OCI-LY3 (cell line): Measurements from ENCODE around the gene PHC2.

ENCODE experiments used
- H2AFZ ChIP-seq: fragments of 200-600, 300-600 bp; shearing (Covaris generic); 2 replicates; pipeline ENCODE4 v1.6.0; 2014; ENCODE audit warnings: antibody characterized with exemption, low read depth, low read length
- H3K27ac ChIP-seq: fragments of 200-600, 300-600 bp; sonication (generic); 2 replicates; pipeline ENCODE4 v1.5.1; 2014; ENCODE audit warnings: mild to moderate bottlenecking, low read length, moderate library complexity, mixed read lengths
- H3K27me3 ChIP-seq: fragments of 200-600, 300-600 bp; sonication (generic); 2 replicates; pipeline ENCODE4 v1.6.1; 2014; ENCODE audit warnings: low read depth, low read length, mixed read lengths
- H3K36me3 ChIP-seq: fragments of 200-600, 300-600 bp; sonication (generic); replicated peaks from 2 replicates; pipeline ENCODE3; 2014; ENCODE audit warnings: low read depth, low read length, mixed read lengths
- H3K4me1 ChIP-seq: fragments of 300-600, 200-600 bp; sonication (generic); 2 replicates; pipeline ENCODE4 v1.6.1; 2014; ENCODE audit warnings: low read length, mixed read lengths
- H3K4me2 ChIP-seq: fragments of 200-600, 300-600 bp; sonication (generic); 2 replicates; pipeline ENCODE4 v1.6.1; 2014; ENCODE audit warnings: low read length, mixed read lengths
- H3K4me3 ChIP-seq: fragments of 300-600, 200-600 bp; sonication (generic); 2 replicates; pipeline ENCODE4 v1.5.1; 2014; ENCODE audit warnings: antibody characterized with exemption, mild to moderate bottlenecking, low read length, moderate library complexity
- H3K79me2 ChIP-seq: fragments of 300-600, 200-600 bp; shearing (Covaris generic); 2 replicates; pipeline ENCODE4 v1.6.1; 2014; ENCODE audit warnings: mild to moderate bottlenecking, low read length, mixed read lengths
- H3K9ac ChIP-seq: fragments of 300-600, 200-600 bp; shearing (Covaris generic); 2 replicates; pipeline ENCODE4 v1.6.0; 2014; ENCODE audit warnings: mild to moderate bottlenecking, low read length, moderate library complexity
- H3K9me3 ChIP-seq: fragments of 200-600, 300-600 bp; shearing (Covaris generic); 2 replicates; pipeline ENCODE4 v1.6.1; 2014; ENCODE audit warnings: low read length, mixed read lengths; ENCODE audit not compliant: insufficient read depth
- H4K20me1 ChIP-seq: fragments of 200-600, 300-600 bp; sonication (generic); 2 replicates; pipeline ENCODE4 v1.6.1; 2016; ENCODE audit warnings: low read length, mixed read lengths; ENCODE audit not compliant: insufficient read depth
- EZH2phosphoT487 ChIP-seq: fragments of 200-600 bp; shearing (Covaris generic); IDR thresholded peaks from 2 replicates; pipeline ENCODE4 v1.6.1; 2018; ENCODE audit warnings: antibody characterized with exemption, mixed run types, low read depth
- TF ChIP-seq, protein P1 (sequence below): fragments of 200-600, 300-600 bp; sonication (generic); IDR thresholded peaks from 2 replicates; pipeline ENCODE4 v1.5.1; 2014; ENCODE audit warnings: antibody characterized with exemption, low read length, low read depth

Gene PHC2

DNA sequence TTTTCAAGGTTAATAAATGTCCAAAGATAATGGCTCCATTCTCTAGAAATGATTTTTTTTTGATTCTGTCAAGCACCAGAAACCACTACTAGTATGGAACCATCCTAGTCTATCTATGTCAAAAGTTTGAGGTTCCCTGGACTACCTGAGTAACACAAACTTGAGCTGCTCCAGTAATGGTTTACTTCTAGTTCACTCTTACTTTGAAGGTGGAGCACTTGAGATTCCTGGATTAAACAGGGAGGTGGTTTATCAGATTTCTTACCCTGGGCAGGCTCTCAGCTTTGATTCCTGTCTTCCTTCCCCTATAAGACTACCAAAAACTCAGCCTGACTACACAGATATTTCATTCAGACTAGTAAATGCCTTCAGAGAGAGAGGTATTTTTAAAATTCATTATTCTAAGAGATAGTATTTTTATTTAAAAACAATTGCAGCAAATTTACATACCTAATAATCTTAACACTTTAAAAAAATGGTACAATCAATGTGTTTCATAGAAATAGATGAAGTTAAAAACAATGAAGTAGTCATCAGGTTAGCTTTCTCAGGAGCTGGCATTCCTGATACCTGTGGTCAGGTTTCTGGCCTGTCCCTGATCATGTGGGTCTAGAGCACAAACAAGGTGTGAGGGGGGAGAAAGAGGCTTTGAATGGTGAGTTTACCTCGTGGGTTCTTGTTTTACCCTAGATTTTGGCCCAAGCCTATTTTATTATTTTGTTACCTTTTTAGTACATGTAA lies 23.4 kb downstream of the PHC2 start:
- Histone ChIP-seq H3K36me3 (no peaks in the 10 kb centered on the region), H3K9ac (no peak overlapping the region), H3K4me1 (no peaks in the 10 kb centered on the region), H4K20me1 (no peaks in the 10 kb centered on the region), H3K4me2 (no peak overlapping the region), H2AFZ (no peak overlapping the region), H3K27ac (no peak overlapping the region), H3K27me3 (peaks cover 11% of the 10 kb centered on the region; the same call in 1 of the 2 replicates), H3K4me3 (no peak overlapping the region), H3K79me2 (no peaks in the 10 kb centered on the region), H3K9me3 (no peaks in the 10 kb centered on the region)
- TF ChIP-seq, protein P1, sequence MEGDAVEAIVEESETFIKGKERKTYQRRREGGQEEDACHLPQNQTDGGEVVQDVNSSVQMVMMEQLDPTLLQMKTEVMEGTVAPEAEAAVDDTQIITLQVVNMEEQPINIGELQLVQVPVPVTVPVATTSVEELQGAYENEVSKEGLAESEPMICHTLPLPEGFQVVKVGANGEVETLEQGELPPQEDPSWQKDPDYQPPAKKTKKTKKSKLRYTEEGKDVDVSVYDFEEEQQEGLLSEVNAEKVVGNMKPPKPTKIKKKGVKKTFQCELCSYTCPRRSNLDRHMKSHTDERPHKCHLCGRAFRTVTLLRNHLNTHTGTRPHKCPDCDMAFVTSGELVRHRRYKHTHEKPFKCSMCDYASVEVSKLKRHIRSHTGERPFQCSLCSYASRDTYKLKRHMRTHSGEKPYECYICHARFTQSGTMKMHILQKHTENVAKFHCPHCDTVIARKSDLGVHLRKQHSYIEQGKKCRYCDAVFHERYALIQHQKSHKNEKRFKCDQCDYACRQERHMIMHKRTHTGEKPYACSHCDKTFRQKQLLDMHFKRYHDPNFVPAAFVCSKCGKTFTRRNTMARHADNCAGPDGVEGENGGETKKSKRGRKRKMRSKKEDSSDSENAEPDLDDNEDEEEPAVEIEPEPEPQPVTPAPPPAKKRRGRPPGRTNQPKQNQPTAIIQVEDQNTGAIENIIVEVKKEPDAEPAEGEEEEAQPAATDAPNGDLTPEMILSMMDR: no peak
- TF ChIP-seq EZH2phosphoT487: no peak

DNA sequence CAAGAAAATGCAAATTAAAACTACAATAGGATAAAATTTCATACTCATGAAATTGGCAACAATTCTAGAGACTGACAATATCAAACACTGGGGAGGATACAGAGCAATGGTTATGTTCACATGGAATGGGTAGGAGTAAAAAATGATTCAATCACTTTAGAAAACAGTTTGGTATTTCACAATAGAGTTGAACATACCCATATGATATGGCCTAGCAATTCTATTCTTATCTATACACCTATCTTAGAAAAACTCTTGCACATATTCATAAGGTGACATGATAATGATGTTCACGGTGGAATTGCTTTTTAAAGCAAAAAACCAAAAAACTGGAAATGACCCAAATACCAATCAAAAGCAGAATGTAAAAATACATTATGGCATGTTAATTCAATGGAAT lies 28.7 kb downstream of the PHC2 start:
- Histone ChIP-seq H3K27ac (no peak overlapping the region), H2AFZ (no peak overlapping the region)
- no peak for TF ChIP-seq EZH2phosphoT487
- TF ChIP-seq, protein P1: no peak

DNA sequence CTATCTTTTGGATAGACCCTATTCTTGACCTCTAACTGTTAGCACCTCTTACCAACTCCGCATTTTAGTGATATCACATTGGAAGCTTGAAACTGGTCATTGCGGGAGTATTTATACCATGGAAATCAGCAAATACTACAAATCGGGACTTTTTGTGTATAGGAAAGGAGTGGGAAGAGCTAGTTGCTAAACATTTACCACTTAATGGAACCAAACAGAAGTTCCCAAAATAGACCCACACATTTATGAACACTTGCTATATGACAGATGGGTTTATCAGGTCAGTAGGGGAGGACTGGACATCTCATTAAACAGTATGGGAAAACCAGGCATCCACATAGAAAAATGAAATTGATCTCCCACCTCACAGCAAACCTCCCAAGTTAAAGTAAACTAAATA lies 29.4 kb downstream of the PHC2 start:
- no peaks in the 10 kb centered on the region for H3K9me3 ChIP-seq
- H3K79me2 ChIP-seq: no peaks in the 10 kb centered on the region
- TF ChIP-seq EZH2phosphoT487: no peak
- TF ChIP-seq, protein P1: no peak
- H3K27ac ChIP-seq: no peak overlapping the region
- H3K27me3 ChIP-seq: peaks cover 10% of the 10 kb centered on the region
- no peak overlapping the region for H3K4me3 ChIP-seq
- H3K4me2 ChIP-seq: no peak overlapping the region
- no peaks in the 10 kb centered on the region for H4K20me1 ChIP-seq
- H3K4me1 ChIP-seq: no peaks in the 10 kb centered on the region
- no peak overlapping the region for H3K9ac ChIP-seq
- no peaks in the 10 kb centered on the region for H3K36me3 ChIP-seq
- H2AFZ ChIP-seq: no peak overlapping the region

More for the DNA sequence above, 28.7 kb downstream of the PHC2 start:
- Histone ChIP-seq H3K36me3 (no peaks in the 10 kb centered on the region), H4K20me1 (no peaks in the 10 kb centered on the region), H3K27me3 (peaks cover 16% of the 10 kb centered on the region), H3K79me2 (no peaks in the 10 kb centered on the region), H3K4me3 (no peak overlapping the region), H3K4me2 (no peak overlapping the region), H3K9me3 (no peaks in the 10 kb centered on the region), H3K4me1 (no peaks in the 10 kb centered on the region), H3K9ac (no peak overlapping the region)

DNA sequence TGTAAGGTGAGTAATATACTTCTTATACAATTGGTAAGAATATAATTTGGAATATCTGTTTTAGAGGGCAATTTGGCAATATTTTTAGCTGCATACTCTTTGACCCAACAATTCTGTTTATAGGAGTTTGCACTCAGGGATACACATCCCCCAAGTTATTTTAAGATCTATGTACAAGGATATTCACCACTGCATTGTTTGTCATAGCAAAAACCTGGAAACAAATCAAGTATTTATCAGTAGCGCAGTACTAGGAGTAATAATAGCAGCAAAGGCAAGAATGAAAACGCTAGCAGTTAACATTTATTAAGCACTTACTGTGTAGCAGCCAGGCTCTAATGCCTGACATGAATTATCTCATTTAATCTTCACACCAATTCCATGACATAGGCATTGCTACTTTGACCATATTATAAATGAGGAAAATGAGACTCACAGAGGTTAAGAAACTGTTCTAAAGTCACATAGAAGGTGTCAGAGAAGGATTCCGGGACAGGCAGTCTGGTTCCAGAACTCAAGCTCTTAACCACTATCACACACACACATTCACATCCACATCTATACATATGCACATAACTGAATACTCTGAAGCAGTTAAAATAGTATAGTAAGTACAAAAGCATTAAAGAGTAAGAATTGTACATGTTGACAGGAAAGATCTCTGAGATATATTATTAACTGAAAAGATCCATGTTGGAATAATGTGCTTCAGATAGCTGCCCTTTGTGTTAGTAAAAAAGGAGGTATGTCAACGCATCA lies 30.6 kb downstream of the PHC2 start:
- Histone ChIP-seq H3K4me3 (no peak overlapping the region), H3K36me3 (no peaks in the 10 kb centered on the region), H3K9me3 (no peaks in the 10 kb centered on the region), H3K27me3 (peaks cover 10% of the 10 kb centered on the region), H3K4me2 (no peak overlapping the region), H3K9ac (no peak overlapping the region), H3K79me2 (no peaks in the 10 kb centered on the region), H3K4me1 (no peaks in the 10 kb centered on the region), H4K20me1 (no peaks in the 10 kb centered on the region), H3K27ac (no peak overlapping the region), H2AFZ (no peak overlapping the region)
- no peak for TF ChIP-seq EZH2phosphoT487
- TF ChIP-seq, protein P1: no peak
